ENCODE results near the gene MTCL1. TPM values are rescaled to one million over a fixed set of nuclear protein-coding genes. Genes with fewer than 3 reads are reported as not detected.

The MTCL1 gene
- total and polyA plus RNA-seq, 4 donors, result 0.65 to 5.4 (median 1.4) TPM

GRCh38 chr18:8673256-8674209, 31.8 kb upstream of the MTCL1 start:
- H3K27ac ChIP-seq (ENCODE audit: low read depth in 1 of 2, low read length in 2 of 2), result no peak overlapping the region
- H3K27me3 ChIP-seq (ENCODE audit: control insufficient read depth in 4 of 4, insufficient read depth in 4 of 4, low read length in 3 of 4), result no peaks in the 10 kb centered on the region
- no peaks in the 10 kb centered on the region for H3K9me3 ChIP-seq (ENCODE audit: control insufficient read depth in 4 of 4, low read length in 3 of 4)
- no peaks in the 10 kb centered on the region for H3K36me3 ChIP-seq (ENCODE audit: control insufficient read depth in 4 of 4, insufficient read depth in 3 of 4, low read depth in 1 of 4, low read length in 3 of 4)
- WGBS, result 91% methylated on average over 9 of the region's 9 CpGs
- no peak for DNase-seq (ENCODE audit: low spot score)
- H3K4me3 ChIP-seq (ENCODE audit: low read depth in 1 of 3, low read length in 3 of 3), result no peak overlapping the region
- no peak for TF ChIP-seq HNF4A (conservative IDR thresholded peaks at IDR 0.05)
- TF ChIP-seq, protein P1, sequence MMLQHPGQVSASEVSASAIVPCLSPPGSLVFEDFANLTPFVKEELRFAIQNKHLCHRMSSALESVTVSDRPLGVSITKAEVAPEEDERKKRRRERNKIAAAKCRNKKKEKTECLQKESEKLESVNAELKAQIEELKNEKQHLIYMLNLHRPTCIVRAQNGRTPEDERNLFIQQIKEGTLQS (IDR thresholded peaks at IDR 0.05), result no peak
- no peak for TF ChIP-seq TAF1 (conservative IDR thresholded peaks at IDR 0.05)
- TF ChIP-seq NR2F2 (IDR thresholded peaks at IDR 0.05), result no peak
- no peak for TF ChIP-seq HNF4G (IDR thresholded peaks at IDR 0.05)
- TF ChIP-seq CTCF (IDR thresholded peaks at IDR 0.05; ENCODE audit: low read depth, low read length, missing input control), result no peak
- no peak for TF ChIP-seq YY1 (IDR thresholded peaks at IDR 0.05)
- TF ChIP-seq, protein P2, sequence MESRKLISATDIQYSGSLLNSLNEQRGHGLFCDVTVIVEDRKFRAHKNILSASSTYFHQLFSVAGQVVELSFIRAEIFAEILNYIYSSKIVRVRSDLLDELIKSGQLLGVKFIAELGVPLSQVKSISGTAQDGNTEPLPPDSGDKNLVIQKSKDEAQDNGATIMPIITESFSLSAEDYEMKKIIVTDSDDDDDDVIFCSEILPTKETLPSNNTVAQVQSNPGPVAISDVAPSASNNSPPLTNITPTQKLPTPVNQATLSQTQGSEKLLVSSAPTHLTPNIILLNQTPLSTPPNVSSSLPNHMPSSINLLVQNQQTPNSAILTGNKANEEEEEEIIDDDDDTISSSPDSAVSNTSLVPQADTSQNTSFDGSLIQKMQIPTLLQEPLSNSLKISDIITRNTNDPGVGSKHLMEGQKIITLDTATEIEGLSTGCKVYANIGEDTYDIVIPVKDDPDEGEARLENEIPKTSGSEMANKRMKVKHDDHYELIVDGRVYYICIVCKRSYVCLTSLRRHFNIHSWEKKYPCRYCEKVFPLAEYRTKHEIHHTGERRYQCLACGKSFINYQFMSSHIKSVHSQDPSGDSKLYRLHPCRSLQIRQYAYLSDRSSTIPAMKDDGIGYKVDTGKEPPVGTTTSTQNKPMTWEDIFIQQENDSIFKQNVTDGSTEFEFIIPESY (IDR thresholded peaks at IDR 0.05), result no peak
- TF ChIP-seq FOXA1 (IDR thresholded peaks at IDR 0.05), result no peak
- no peak for TF ChIP-seq RXRA (IDR thresholded peaks at IDR 0.05)
- TF ChIP-seq JUND (IDR thresholded peaks at IDR 0.05), result no peak
- H3K9ac ChIP-seq (ENCODE audit: low read depth in 1 of 2, low read length in 2 of 2), result no peak overlapping the region
- no peaks in the 10 kb centered on the region for H3K4me1 ChIP-seq (ENCODE audit: control insufficient read depth in 4 of 4, insufficient read depth in 4 of 4, low read length in 3 of 4)

- Histone ChIP-seq H3K9me3 (ENCODE audit: control insufficient read depth in 4 of 4, low read length in 3 of 4) (no peaks in the 10 kb centered on the region), H3K9ac (ENCODE audit: low read depth in 1 of 2, low read length in 2 of 2) (no peak overlapping the region), H3K36me3 (ENCODE audit: control insufficient read depth in 4 of 4, insufficient read depth in 3 of 4, low read depth in 1 of 4, low read length in 3 of 4) (no peaks in the 10 kb centered on the region), H3K4me3 (ENCODE audit: low read depth in 1 of 3, low read length in 3 of 3) (no peak overlapping the region), H3K27ac (ENCODE audit: low read depth in 1 of 2, low read length in 2 of 2) (no peak overlapping the region), H3K4me1 (ENCODE audit: control insufficient read depth in 4 of 4, insufficient read depth in 4 of 4, low read length in 3 of 4) (no peaks in the 10 kb centered on the region), H3K27me3 (ENCODE audit: control insufficient read depth in 4 of 4, insufficient read depth in 4 of 4, low read length in 3 of 4) (no peaks in the 10 kb centered on the region)
- DNase-seq (ENCODE audit: low spot score), result no peak
- no peak for TF ChIP-seq CTCF (IDR thresholded peaks at IDR 0.05; ENCODE audit: low read depth, low read length, missing input control)
- no peak for TF ChIP-seq HNF4A (conservative IDR thresholded peaks at IDR 0.05)
- TF ChIP-seq YY1 (IDR thresholded peaks at IDR 0.05), result no peak
- no peak for TF ChIP-seq FOXA1 (IDR thresholded peaks at IDR 0.05)
- TF ChIP-seq SP1 (IDR thresholded peaks at IDR 0.05), result no peak
- no peak for TF ChIP-seq HNF4G (IDR thresholded peaks at IDR 0.05)
- no peak for TF ChIP-seq MAX (IDR thresholded peaks at IDR 0.05)
- no peak for TF ChIP-seq TAF1 (conservative IDR thresholded peaks at IDR 0.05)
- 83% methylated on average over 4 of the region's 4 CpGs for WGBS
Measured at GRCh38 chr18:8675057-8675456, 30.3 kb upstream of the MTCL1 start.
